Adrenal gland (tissue), 12 donors: ENCODE measurements around the gene ANGPT4. TPM values are rescaled to one million over a fixed set of nuclear protein-coding genes. Genes with fewer than 3 reads are reported as not detected.

Experiments
- DNase-seq, 7 donors: peaks; one replicate each; pipeline ENCODE4 v3.0.0-alpha.2; 2019 to 2020
- H3K27ac ChIP-seq, 5 donors: fragments of 200-600 bp; sonication (generic) in 4 of 5; 1 replicate in 3 of 5; 2 replicates in 2 of 5; pipeline versions ENCODE4 v1.5.1 to v1.8.0; 2016 to 2020; ENCODE audit warnings: mild to moderate bottlenecking in 1 of 5
- H3K27me3 ChIP-seq: fragments of 200-600 bp; 2 replicates; pipeline ENCODE4 v1.8.0; 2021
- H3K36me3 ChIP-seq, 2 donors: fragments of 200-600 bp; replicated peaks in 1 of 2; 1 replicate in 1 of 2; 2 replicates in 1 of 2; pipeline versions ENCODE4 v1.5.1 to v1.8.0; 2018 to 2022
- H3K4me1 ChIP-seq, 2 donors: fragments of 200-600 bp; replicated peaks in 1 of 2; 1 replicate in 1 of 2; 2 replicates in 1 of 2; pipeline versions ENCODE4 v1.5.1 to v1.8.0; 2018 to 2021
- H3K4me3 ChIP-seq, 4 donors: fragments of 200-600 bp; sonication (generic) in 3 of 4; one replicate each; pipeline ENCODE4 v1.5.1; 2016 to 2018
- H3K9me3 ChIP-seq, 3 donors: fragments of 200-600 bp; sonication (generic) in 1 of 3; replicated peaks in 1 of 3; 1 replicate in 2 of 3; 2 replicates in 1 of 3; pipeline versions ENCODE4 v1.5.1 to v1.8.0; 2016 to 2021
- POLR2A ChIP-seq, 2 donors: fragments of 450-650 bp; IDR thresholded peaks; one replicate each; pipeline ENCODE4 v1.6.1; 2017; ENCODE audit warnings: antibody characterized with exemption in 2 of 2, mild to moderate bottlenecking in 2 of 2, moderate library complexity in 1 of 2
- WGBS, 4 donors: extraction: QIAGEN DNeasy Blood & Tissue Kit in 2 of 4; methylation state at CpG; one replicate each; pipeline versions ENCODE4 v1.1.5 to v1.1.7; 2013 to 2017; 5-methylcytosine and 5-hydroxymethylcytosine counted together
- intact Hi-C, 2 donors: fragments of 100-400 bp; cut with DNase I; formaldehyde crosslinking; loops; one replicate each; pipeline versions ENCODE4 v1.14.1 to v1.15.0; 2022 to 2023
- polyA plus RNA-seq, 3 donors: library from polyadenylated mRNA; stranded (reverse); fragments of 200-250 nt in 2 of 3; fragments of 350-450 nt in 1 of 3; fragmentation: Illumina TruSeq in 1 of 3; extraction: RNeasy Lipid Tissue Mini Kit (QIAGEN cat#74804) in 1 of 3; gene quantifications; one replicate each; pipeline ENCODE4 v1.2.3, GENCODE V29; 2013 to 2014
- total RNA-seq, 9 donors: library from RNA; depleted of rRNA in 4 of 9; stranded (reverse); fragments of >200 nt in 4 of 9; fragments of 120-200 nt in 1 of 9; fragmentation: NEBNext Ultra II Directional in 1 of 9; extraction: Animal tissue kit (Norgen Biotek cat#: 25700) in 1 of 9; gene quantifications; one replicate each; pipeline versions ENCODE4 v1.1.0 to v1.2.4, GENCODE V29; 2013 to 2023
- TF ChIP-seq, protein P1 (sequence below), 6 experiments: fragments of 450-650 bp in 4 of 6; fragments of 200-600 bp in 2 of 6; sonication (generic) in 1 of 6; IDR thresholded peaks; 1 replicate in 5 of 6; 2 replicates in 1 of 6; pipeline versions ENCODE4 v1.5.1 to v1.8.0; 2016 to 2021; ENCODE audit warnings: antibody characterized with exemption in 6 of 6, mild to moderate bottlenecking in 2 of 6, moderate library complexity in 1 of 6
- donor health status: healthy with polysubstance abuse.
- donor health status: Bipolar disorder and iron deficiency.
- donor health status: DM: yes; HTN: yes; CAD: no.
- donor health status: DM: no; HTN: no; CAD: no.
- donor health status: DM: no; HTN: no; CAD: no.
- donor health status: DM: yes; HTN: yes; CAD: no.

ANGPT4 gene
- total and polyA plus RNA-seq, 12 donors = 0.06 to 1.0 (median 0.27) TPM; not detected in 1

- peak in 1 of 7 donors; percentile 19 for DNase-seq
- no peak overlapping the region for H3K27ac ChIP-seq
- TF ChIP-seq POLR2A (IDR thresholded peaks at IDR 0.05) = no peak
- TF ChIP-seq, protein P1, sequence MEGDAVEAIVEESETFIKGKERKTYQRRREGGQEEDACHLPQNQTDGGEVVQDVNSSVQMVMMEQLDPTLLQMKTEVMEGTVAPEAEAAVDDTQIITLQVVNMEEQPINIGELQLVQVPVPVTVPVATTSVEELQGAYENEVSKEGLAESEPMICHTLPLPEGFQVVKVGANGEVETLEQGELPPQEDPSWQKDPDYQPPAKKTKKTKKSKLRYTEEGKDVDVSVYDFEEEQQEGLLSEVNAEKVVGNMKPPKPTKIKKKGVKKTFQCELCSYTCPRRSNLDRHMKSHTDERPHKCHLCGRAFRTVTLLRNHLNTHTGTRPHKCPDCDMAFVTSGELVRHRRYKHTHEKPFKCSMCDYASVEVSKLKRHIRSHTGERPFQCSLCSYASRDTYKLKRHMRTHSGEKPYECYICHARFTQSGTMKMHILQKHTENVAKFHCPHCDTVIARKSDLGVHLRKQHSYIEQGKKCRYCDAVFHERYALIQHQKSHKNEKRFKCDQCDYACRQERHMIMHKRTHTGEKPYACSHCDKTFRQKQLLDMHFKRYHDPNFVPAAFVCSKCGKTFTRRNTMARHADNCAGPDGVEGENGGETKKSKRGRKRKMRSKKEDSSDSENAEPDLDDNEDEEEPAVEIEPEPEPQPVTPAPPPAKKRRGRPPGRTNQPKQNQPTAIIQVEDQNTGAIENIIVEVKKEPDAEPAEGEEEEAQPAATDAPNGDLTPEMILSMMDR (IDR thresholded peaks at IDR 0.05) = no peak
- H3K9me3 ChIP-seq = no peaks in the 10 kb centered on the region
- no peaks in the 10 kb centered on the region for H3K27me3 ChIP-seq
- intact Hi-C loops = no loop called here
- no peaks in the 10 kb centered on the region for H3K4me1 ChIP-seq
- no peak overlapping the region for H3K4me3 ChIP-seq
- 55 to 58% (median 57%) methylated on average over 9 of the region's 9 CpGs for WGBS, 4 donors
- H3K36me3 ChIP-seq = no peaks in the 10 kb centered on the region
These were observed 37.4 kb downstream of the ANGPT4 start for GRCh38 chr20:878511-879307.

GRCh38 chr20:877814-878213 is 38.3 kb downstream of the ANGPT4 start:
- H3K4me1 ChIP-seq = no peaks in the 10 kb centered on the region
- H3K4me3 ChIP-seq = no peak overlapping the region
- no peak for DNase-seq
- no peaks in the 10 kb centered on the region for H3K36me3 ChIP-seq
- WGBS, 4 donors = 78 to 93% (median 82%) methylated on average over 5 to 7 of the region's 7 CpGs
- intact Hi-C loops = no loop called here
- TF ChIP-seq, protein P1 (IDR thresholded peaks at IDR 0.05) = no peak
- no peak for TF ChIP-seq POLR2A (IDR thresholded peaks at IDR 0.05)
- no peak overlapping the region for H3K27ac ChIP-seq
- no peaks in the 10 kb centered on the region for H3K27me3 ChIP-seq
- no peaks in the 10 kb centered on the region for H3K9me3 ChIP-seq

DNA sequence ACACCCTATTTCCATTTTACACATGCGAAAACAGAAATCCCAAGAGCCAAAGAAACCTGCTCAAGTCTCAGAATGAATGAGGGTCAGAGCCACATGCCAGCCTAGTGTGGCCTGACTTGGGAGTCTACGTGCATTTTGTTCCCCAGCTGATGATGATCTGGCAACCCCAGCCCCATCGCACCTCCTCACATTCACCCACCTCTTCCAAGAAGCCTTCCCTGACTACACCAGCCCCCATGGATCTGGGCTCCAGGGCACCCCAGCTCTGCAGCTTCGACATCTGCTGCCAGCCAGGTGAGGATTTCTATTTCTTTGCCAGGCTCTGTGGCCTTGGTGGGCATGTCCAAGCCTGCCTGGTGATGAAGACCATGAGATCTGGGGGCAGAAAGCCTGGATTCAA is 41.0 kb downstream of the ANGPT4 start:
- DNase-seq = no peak
- Histone ChIP-seq H3K4me3 (no peak overlapping the region), H3K4me1 (no peaks in the 10 kb centered on the region), H3K36me3 (no peaks in the 10 kb centered on the region), H3K27me3 (no peaks in the 10 kb centered on the region), H3K27ac (no peak overlapping the region), H3K9me3 (no peaks in the 10 kb centered on the region)
- intact Hi-C loops = no loop called here
- TF ChIP-seq, protein P1 (IDR thresholded peaks at IDR 0.05) = no peak
- no peak for TF ChIP-seq POLR2A (IDR thresholded peaks at IDR 0.05)
- WGBS, 4 donors = 80 to 88% (median 85%) methylated on average over 4 of the region's 4 CpGs

DNA sequence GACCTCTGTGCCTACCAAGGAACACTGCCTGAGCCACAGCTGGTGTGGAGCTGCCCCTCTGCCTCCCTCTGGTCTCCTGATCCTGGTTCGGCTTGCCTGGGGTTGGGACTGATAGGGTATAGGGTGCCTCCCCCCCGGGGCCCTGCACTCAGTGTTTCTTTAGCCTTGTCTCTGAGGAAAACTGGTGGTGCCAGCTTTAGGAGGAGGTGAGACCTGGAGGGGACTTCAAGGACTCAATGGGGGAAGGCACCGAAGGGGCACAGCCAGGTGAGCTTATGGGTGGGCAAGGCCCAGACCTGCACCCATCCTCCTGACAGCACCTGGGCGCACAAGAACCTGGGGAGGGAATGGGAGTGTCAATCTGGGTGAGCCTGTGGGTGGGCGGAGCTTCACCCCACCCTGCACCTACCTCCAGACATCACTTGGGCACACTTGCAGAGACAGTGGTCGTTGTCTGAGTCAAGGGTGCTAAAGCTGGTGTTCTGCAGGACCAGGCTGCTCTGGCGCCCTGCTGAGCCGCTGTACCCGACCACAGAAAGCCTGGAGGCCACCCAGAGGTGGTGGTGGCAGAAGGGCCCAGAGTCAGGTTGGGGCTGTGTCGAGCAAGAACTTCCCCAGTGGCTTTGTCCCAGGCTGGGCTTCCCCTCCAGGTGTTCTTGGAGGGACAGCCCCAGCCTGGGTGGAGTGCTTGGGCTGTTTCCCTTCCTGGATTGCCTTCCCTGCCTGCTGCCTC is 42.1 kb downstream of the ANGPT4 start:
- no peaks in the 10 kb centered on the region for H3K27me3 ChIP-seq
- no peaks in the 10 kb centered on the region for H3K36me3 ChIP-seq
- TF ChIP-seq, protein P1 (IDR thresholded peaks at IDR 0.05) = no peak
- TF ChIP-seq POLR2A (IDR thresholded peaks at IDR 0.05) = no peak
- no peaks in the 10 kb centered on the region for H3K9me3 ChIP-seq
- no peak overlapping the region for H3K4me3 ChIP-seq
- intact Hi-C loops = no loop called here
- H3K27ac ChIP-seq = no peak overlapping the region
- H3K4me1 ChIP-seq = no peaks in the 10 kb centered on the region
- DNase-seq = no peak
- WGBS, 4 donors = 77 to 79% (median 79%) methylated on average over 8 to 10 of the region's 10 CpGs
